Ectodermal cell (in vitro differentiated cells): Measurements from ENCODE around the gene ATP5PB.

Experiments
- H3K27ac ChIP-seq: 2 replicates; pipeline ENCODE4 v1.7.0; 2013; ENCODE audit warnings: mild to moderate bottlenecking, low read depth, low read length; ENCODE audit not compliant: insufficient read depth, poor library complexity, severe bottlenecking
- H3K27me3 ChIP-seq: 2 replicates; pipeline ENCODE4 v1.7.0; 2013; ENCODE audit warnings: mild to moderate bottlenecking, low read length; ENCODE audit not compliant: insufficient read depth, control insufficient read depth, poor library complexity, severe bottlenecking
- H3K36me3 ChIP-seq: one replicate; pipeline ENCODE4 v1.7.0; 2013; ENCODE audit warnings: low read length; ENCODE audit not compliant: control insufficient read depth, insufficient read depth
- H3K4me1 ChIP-seq: one replicate; pipeline ENCODE4 v1.7.0; 2013; ENCODE audit warnings: low read length; ENCODE audit not compliant: control insufficient read depth, insufficient read depth
- H3K4me3 ChIP-seq: 2 replicates; pipeline ENCODE4 v1.7.0; 2013; ENCODE audit warnings: low read depth, low read length, control low read depth; ENCODE audit not compliant: insufficient read depth
- H3K9me3 ChIP-seq: 2 replicates; pipeline ENCODE4 v1.7.0; 2013; ENCODE audit warnings: mild to moderate bottlenecking, low read length, moderate library complexity; ENCODE audit not compliant: control insufficient read depth
- WGBS, 2 experiments: methylation state at CpG; one replicate each; pipeline ENCODE4 v1.1.7; 2013; ENCODE audit warnings: missing lambda C conversion rate in 2 of 2; 5-methylcytosine and 5-hydroxymethylcytosine counted together

Gene ATP5PB

DNA sequence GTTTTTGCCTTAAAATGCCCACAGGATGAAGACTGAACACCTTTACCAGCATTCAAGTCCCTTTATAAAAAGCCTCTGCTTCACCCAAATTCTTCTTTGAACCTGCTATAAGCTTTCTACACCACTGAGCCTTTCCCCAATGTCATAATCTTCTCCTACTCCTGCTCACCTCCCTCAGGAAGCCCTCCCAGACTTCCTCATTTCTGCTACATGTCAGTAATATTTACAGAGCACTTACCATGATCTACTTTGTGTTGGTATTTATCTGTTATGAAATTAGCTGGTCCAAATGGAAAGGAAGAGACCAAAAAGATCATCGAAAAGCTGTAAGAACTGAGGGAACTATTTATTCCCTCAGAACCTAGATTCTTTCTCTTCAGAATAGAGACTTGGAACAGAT is 30.2 kb upstream of the ATP5PB start:
- 91 to 100% methylated on average over 1 of the region's 1 CpG for WGBS, 2 experiments
- no peaks in the 10 kb centered on the region for H3K9me3 ChIP-seq
- H3K4me3 ChIP-seq = no peak overlapping the region
- no peaks in the 10 kb centered on the region for H3K27me3 ChIP-seq
- H3K36me3 ChIP-seq = no peaks in the 10 kb centered on the region
- no peaks in the 10 kb centered on the region for H3K4me1 ChIP-seq
- H3K27ac ChIP-seq = no peak overlapping the region

DNA sequence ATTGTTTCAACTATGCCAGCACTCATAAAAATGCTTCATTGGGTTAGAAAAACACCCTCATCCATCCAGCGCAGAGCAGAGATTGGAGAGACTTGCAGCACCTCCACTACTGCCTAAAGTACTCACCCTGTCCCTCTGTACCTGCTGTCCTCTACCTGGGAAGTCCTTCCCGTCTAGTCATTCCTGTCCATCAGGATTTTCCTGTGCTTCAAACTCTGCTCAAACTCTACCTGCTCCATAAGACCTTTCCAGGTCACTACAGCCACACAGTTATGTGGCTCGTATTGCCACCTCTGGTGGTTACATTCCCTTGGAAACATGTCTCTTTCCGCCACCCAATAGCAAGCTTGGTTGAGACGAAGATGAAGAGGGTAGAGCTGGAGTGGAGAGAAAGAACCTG is 28.9 kb upstream of the ATP5PB start:
- H3K4me1 ChIP-seq = no peaks in the 10 kb centered on the region
- H3K4me3 ChIP-seq = no peak overlapping the region
- no peak overlapping the region for H3K27ac ChIP-seq
- WGBS, 2 experiments = 70 to 74% methylated on average over 5 of the region's 5 CpGs
- no peaks in the 10 kb centered on the region for H3K36me3 ChIP-seq
- H3K27me3 ChIP-seq = no peaks in the 10 kb centered on the region
- H3K9me3 ChIP-seq = no peaks in the 10 kb centered on the region

DNA sequence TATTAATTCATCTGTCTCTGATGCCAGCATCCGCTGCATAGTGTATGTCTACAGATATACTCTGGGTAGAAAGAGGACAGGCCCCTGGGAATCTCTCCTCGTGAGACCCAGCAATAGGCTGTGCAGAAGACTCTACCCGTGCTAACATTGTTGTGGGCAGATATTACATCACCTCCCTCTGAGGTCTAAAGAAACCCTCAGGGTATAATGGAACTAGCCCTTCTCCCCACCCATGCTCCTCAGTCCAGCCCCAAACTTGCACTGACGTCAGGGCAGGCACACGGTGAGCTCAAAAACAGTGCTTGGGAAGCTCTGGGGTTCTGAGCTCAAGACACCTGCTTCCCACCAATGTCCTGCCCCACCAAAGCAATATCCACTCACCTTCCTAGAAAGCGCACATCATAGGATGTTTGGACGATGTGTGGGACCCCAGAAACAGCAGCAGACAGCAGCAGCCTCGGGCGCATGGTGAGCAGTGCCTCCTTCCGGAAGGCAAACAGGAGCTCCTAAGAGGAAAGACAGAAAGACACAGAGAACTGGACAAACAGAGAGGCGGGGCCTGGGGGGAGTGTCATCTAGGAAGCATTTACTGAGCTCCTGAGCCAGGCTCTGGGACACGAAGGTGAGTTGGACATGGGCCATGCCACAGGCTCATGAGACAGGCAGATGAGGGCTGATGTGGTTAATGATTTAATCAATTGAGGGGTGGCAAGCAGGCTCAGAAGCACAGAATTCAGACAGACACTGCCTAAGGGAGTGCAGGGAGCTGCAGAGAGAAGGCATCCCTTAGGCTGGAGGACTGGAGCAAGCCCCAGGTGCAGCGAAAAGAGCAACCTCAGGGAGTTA is 26.5 kb upstream of the ATP5PB start:
- Histone ChIP-seq H3K9me3 (no peaks in the 10 kb centered on the region), H3K4me1 (no peaks in the 10 kb centered on the region), H3K27ac (no peak overlapping the region), H3K4me3 (no peak overlapping the region), H3K36me3 (no peaks in the 10 kb centered on the region), H3K27me3 (no peaks in the 10 kb centered on the region)
- 91 to 92% methylated on average over 13 of the region's 13 CpGs for WGBS, 2 experiments

DNA sequence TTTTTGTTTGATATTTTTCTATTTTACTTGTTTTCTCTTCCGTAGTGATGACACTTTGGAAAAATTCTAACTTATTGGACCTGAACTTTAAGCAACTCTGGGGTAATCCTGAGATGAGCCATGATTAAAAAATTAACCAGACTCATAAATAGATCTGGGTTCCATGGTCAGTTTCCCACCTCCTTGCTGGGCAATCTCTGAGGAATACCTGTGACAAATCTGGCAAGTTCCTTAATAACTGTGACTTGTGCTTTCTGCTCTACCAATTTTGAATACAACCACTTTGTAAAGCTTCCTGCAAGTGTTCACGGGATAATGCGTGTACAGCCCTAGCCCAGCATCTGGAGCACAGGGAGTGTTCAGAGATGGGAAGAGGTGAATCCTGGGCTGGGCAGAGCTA is 25.0 kb upstream of the ATP5PB start:
- WGBS, 2 experiments = 91 to 100% methylated on average over 3 of the region's 3 CpGs
- Histone ChIP-seq H3K27me3 (no peaks in the 10 kb centered on the region), H3K4me1 (no peaks in the 10 kb centered on the region), H3K4me3 (no peak overlapping the region), H3K27ac (no peak overlapping the region), H3K9me3 (no peaks in the 10 kb centered on the region), H3K36me3 (no peaks in the 10 kb centered on the region)

DNA sequence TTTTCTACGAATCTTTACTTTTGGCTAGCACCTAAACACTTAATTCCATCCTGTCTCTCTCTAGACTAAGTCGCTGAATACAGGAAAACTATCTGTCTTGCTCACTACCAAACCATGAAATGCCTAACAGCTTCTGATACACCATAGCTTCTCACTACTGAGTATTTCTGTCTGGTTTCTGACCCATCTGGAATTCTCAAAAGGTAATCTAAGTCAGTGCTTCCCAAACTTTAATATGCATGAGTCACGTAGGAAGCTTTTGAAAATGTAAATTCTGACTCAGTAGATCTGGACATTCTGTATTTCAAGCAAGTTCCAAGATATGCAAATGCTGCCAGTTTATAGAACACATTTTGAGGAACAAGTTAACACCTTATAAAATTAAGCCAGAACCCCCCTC is 12.5 kb upstream of the ATP5PB start:
- 65 to 84% methylated on average over 3 of the region's 3 CpGs for WGBS, 2 experiments
- H3K36me3 ChIP-seq = peaks cover 26% of the 10 kb centered on the region
- H3K27ac ChIP-seq = no peak overlapping the region
- H3K4me1 ChIP-seq = no peaks in the 10 kb centered on the region
- H3K9me3 ChIP-seq = no peaks in the 10 kb centered on the region
- no peak overlapping the region for H3K4me3 ChIP-seq
- H3K27me3 ChIP-seq = no peaks in the 10 kb centered on the region

DNA sequence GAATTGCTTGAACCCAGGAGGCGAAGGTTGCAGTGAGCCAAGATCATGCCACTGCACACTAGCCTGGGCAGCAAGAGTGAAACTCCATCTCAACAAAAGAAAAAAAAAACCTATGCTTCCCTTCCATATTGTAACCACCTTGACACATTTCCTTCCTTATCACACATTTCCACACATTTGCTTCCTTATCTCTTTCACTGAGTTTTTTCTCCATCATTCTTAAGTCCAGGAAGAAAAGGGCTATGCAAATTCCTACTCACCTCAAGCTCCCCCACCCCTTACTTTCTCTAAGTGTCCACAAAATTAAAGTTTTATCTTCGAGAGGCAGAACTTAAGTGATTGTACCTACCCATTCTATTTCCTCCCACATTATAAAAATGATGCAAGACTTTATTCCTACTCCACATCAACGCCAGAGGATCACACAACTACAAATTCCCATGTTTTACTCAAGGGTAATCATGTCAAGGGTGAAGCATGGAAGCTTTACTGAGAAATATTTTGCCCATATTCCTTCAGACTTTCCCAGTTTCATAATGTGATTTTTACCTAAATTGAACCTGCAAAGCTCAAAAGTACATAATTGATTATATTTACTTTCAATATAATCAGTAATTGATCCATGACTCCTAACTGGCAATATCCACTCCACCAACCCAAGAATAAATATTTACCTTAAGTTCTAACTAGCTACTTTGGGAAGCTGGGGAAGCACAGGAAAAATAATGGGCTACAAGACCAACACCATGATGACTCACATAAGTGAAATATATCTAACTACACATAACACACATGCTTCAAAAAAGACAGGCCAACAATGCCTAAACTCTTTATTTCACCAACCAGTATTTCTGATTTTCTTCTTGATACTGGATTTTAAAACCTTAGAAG is 9.6 kb upstream of the ATP5PB start:
- Histone ChIP-seq H3K27ac (no peak overlapping the region), H3K27me3 (no peaks in the 10 kb centered on the region), H3K4me3 (no peak overlapping the region), H3K4me1 (no peaks in the 10 kb centered on the region), H3K9me3 (no peaks in the 10 kb centered on the region), H3K36me3 (peaks cover 36% of the 10 kb centered on the region)
- 91 to 94% methylated on average over 3 of the region's 3 CpGs for whole genome bisulfite sequencing, 2 experiments

DNA sequence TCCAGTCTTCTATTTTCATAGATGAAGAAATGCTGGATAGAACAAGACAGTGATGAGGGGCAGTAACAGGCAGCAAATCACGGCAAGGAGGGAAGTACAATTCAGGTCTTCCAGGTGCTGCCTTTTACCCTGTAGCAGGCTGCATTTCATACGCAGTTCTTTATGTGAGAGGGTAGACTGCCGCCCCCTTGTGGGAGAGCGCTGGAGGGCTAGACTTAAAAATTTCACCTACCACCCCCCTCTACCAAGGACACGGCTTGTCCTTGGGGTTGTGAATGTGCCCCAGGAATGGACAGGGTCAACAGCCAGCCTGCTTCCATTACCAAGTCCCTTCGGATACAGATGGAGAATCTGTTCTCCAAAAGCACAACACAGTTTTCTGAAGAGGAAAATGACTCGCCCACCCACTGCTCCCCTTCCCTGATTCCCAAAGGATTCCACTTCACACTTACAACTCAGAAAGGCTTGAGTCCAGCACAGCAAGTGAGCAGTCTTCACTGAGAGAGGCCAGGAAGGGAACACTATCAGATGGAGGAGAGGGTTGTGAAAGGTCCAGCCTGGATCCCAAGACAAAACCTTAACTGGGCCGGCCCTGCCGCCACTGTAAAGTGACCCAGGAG is 7.6 kb upstream of the ATP5PB start:
- Histone ChIP-seq H3K36me3 (peaks cover 46% of the 10 kb centered on the region), H3K9me3 (no peaks in the 10 kb centered on the region), H3K27ac (no peak overlapping the region), H3K4me1 (no peaks in the 10 kb centered on the region), H3K4me3 (no peak overlapping the region), H3K27me3 (no peaks in the 10 kb centered on the region)
- WGBS, 2 experiments = 76 to 80% methylated on average over 9 of the region's 9 CpGs

DNA sequence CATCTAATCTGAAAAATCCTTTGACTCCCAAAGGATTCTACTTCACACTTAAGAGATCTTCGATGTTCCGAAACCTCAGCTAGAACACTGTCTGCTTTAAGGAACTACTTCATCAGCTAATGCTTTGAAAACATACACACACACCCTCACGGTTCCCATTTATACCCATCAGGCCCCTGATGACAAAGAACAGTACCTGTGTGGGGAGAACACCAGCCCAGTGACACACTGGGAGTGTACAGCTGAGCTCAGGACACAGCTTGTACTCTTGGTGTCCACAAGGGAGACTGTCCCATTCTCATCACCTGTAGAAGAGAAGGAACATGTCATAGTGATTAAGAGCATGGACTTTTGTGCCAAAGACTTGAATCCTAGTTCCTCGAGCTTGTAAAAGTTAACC is 6.8 kb upstream of the ATP5PB start:
- Histone ChIP-seq H3K4me3 (no peak overlapping the region), H3K4me1 (no peaks in the 10 kb centered on the region), H3K9me3 (no peaks in the 10 kb centered on the region), H3K36me3 (peaks cover 46% of the 10 kb centered on the region), H3K27me3 (no peaks in the 10 kb centered on the region), H3K27ac (no peak overlapping the region)
- WGBS, 2 experiments = 88 to 95% methylated on average over 4 of the region's 4 CpGs

DNA sequence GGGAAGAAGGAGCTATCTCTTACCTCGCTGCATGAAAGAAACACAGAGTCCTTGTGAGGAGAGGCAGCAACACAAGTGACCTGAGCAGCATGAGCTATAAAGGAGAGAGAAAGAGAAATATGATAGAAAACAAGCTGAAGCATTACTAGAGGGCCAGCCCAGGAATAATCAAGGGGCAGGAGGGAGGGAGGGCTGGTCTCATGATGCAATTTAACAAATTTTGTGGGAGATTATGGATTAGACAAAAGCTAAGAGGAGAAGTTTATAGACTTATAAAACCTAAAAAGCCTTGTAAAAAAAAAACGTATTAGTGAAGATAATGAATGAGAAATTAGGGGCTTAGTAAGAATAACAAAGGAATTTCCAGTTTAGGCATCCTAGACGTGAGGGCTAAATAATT is 5.2 kb upstream of the ATP5PB start:
- WGBS, 2 experiments = 88 to 100% methylated on average over 3 of the region's 3 CpGs
- Histone ChIP-seq H3K36me3 (peaks cover 43% of the 10 kb centered on the region), H3K27ac (no peak overlapping the region), H3K9me3 (no peaks in the 10 kb centered on the region), H3K4me1 (no peaks in the 10 kb centered on the region), H3K27me3 (no peaks in the 10 kb centered on the region), H3K4me3 (no peak overlapping the region)

DNA sequence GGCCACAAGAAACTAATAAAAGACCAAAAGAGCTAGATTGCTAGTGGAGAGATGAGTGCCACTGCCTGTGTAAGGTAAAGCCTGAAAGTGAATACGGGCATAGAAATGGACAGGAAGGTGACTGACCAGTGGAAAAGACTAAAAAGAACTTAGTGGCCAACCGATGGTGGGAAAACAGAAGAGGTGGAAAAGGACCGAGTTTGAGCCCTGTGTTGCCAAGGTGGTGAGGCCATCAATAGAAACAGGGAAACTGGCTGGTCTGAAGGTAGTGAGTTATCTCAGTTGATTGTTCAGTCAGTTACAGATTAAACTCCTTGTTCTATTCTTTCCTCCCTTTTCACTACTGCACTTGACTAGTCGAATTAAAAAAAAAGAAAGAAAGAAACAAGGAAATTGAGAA is 2.7 kb upstream of the ATP5PB start:
- Histone ChIP-seq H3K27ac (no peak overlapping the region), H3K27me3 (no peaks in the 10 kb centered on the region), H3K9me3 (no peaks in the 10 kb centered on the region), H3K4me3 (no peak overlapping the region), H3K36me3 (peaks cover 29% of the 10 kb centered on the region), H3K4me1 (peaks cover 10% of the 10 kb centered on the region)
- WGBS, 2 experiments = 94 to 95% methylated on average over 3 to 4 of the region's 4 CpGs
